ENCODE data around the gene TNS1. TPM values are rescaled to one million over a fixed set of nuclear protein-coding genes. Genes with fewer than 3 reads are reported as not detected.

Gene TNS1
- total RNA-seq, 2 donors from 2014 or later: 1,836 to 2,296 TPM

GRCh38 chr2:217866457-217866856 lies 136.3 kb downstream of the TNS1 start:
- no peak overlapping the region for H3K4me3 ChIP-seq
- peak overlapping the region in 1 of 2 donors; percentile 14 for H3K27ac ChIP-seq
- ATAC-seq (ENCODE audit: insufficient number of reproducible peaks, low FRiP score, low read depth) (no peak), DNase-seq (ENCODE audit: low spot score) (no peak)
- TF ChIP-seq CTCF (IDR thresholded peaks at IDR 0.05): no peak
- H3K9me3 ChIP-seq: no peaks in the 10 kb centered on the region
- H3K36me3 ChIP-seq: peaks cover 95% of the 10 kb centered on the region
- H3K4me1 ChIP-seq (ENCODE audit: control insufficient read depth in 1 of 2, low read depth in 2 of 2): peaks cover 19 to 80% of the 10 kb centered on the region in 2 donors
- no peaks in the 10 kb centered on the region for H3K27me3 ChIP-seq (replicated peaks; ENCODE audit: insufficient read depth)

- H3K27ac ChIP-seq: peak overlapping the region in 1 of 2 donors; percentile 34
- H3K36me3 ChIP-seq: peaks cover 91% of the 10 kb centered on the region
- ATAC-seq (ENCODE audit: insufficient number of reproducible peaks, low FRiP score, low read depth) (no peak), DNase-seq (ENCODE audit: low spot score) (no peak)
- H3K4me1 ChIP-seq (ENCODE audit: control insufficient read depth in 1 of 2, low read depth in 2 of 2): peaks cover 29 to 80% of the 10 kb centered on the region in 2 donors
- no peaks in the 10 kb centered on the region for H3K9me3 ChIP-seq
- TF ChIP-seq CTCF (IDR thresholded peaks at IDR 0.05): no peak
- H3K27me3 ChIP-seq (replicated peaks; ENCODE audit: insufficient read depth): no peaks in the 10 kb centered on the region
- H3K4me3 ChIP-seq: no peak overlapping the region
Observed at GRCh38 chr2:217864963-217865772, 137.6 kb downstream of the TNS1 start.

DNA sequence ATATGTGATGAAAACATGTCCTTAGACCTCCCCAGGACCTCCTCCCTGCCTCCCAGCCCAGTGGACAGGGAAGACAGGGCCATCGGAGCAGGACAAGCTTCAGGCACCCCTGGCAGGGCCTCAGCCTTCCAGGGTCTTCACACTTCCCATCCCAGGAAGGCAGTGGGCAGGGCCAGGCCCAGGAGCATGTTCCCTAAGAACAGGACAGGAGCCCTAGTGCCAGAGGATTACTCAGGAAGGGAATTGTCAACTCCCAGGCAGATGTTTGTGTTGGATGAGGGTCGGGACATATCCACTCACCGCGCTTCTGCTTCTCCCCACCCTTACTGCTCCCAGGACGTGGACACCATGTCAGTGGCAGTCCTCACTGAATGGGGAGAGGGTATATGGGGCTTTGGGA lies 138.9 kb downstream of the TNS1 start:
- no peaks in the 10 kb centered on the region for H3K27me3 ChIP-seq (replicated peaks; ENCODE audit: insufficient read depth)
- ATAC-seq (ENCODE audit: insufficient number of reproducible peaks, low FRiP score, low read depth) (no peak), DNase-seq (ENCODE audit: low spot score) (no peak)
- peak overlapping the region; percentile 23 to 58 for H3K27ac ChIP-seq
- TF ChIP-seq CTCF (IDR thresholded peaks at IDR 0.05): no peak
- peaks cover 78% of the 10 kb centered on the region for H3K36me3 ChIP-seq
- peaks cover 41 to 80% of the 10 kb centered on the region in 2 donors for H3K4me1 ChIP-seq (ENCODE audit: control insufficient read depth in 1 of 2, low read depth in 2 of 2)
- no peak overlapping the region for H3K4me3 ChIP-seq
- no peaks in the 10 kb centered on the region for H3K9me3 ChIP-seq

GRCh38 chr2:217861334-217861877 lies 141.4 kb downstream of the TNS1 start:
- Histone ChIP-seq H3K4me1 (ENCODE audit: control insufficient read depth in 1 of 2, low read depth in 2 of 2) (peaks cover 53 to 95% of the 10 kb centered on the region in 2 donors), H3K4me3 (no peak overlapping the region), H3K36me3 (peaks cover 60% of the 10 kb centered on the region), H3K27ac (peak overlapping the region; percentile 58 to 70), H3K27me3 (replicated peaks; ENCODE audit: insufficient read depth) (no peaks in the 10 kb centered on the region), H3K9me3 (no peaks in the 10 kb centered on the region)
- no peak for TF ChIP-seq CTCF (IDR thresholded peaks at IDR 0.05)
- DNase-seq (ENCODE audit: low spot score) (no peak), ATAC-seq (ENCODE audit: insufficient number of reproducible peaks, low FRiP score, low read depth) (no peak)

DNA sequence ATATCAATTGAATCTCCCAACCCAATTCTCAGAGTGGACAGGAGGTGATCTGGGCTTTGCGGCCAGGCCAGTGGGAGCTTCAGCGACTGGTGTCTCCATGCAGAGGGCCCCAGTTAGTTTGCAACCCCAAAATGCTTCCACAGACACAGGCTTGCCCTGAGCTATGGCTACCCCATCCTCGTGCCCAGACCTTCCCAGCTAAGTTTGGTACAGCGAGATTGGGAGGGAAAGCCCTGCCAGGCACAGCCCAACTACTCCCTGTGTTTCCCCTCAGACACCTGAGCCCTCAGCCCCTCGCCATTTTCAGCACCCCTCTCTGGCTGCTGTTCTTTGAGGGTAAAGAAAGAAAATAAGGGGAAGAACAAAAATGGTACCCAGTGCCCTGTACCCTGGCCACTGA lies 142.9 kb downstream of the TNS1 start:
- no peak for TF ChIP-seq CTCF (IDR thresholded peaks at IDR 0.05)
- peak overlapping the region; percentile 90 to 91 for H3K27ac ChIP-seq
- H3K36me3 ChIP-seq: peaks cover 61% of the 10 kb centered on the region
- DNase-seq (ENCODE audit: low spot score) (no peak), ATAC-seq (ENCODE audit: insufficient number of reproducible peaks, low FRiP score, low read depth) (no peak)
- no peak overlapping the region for H3K4me3 ChIP-seq
- H3K9me3 ChIP-seq: no peaks in the 10 kb centered on the region
- H3K27me3 ChIP-seq (replicated peaks; ENCODE audit: insufficient read depth): no peaks in the 10 kb centered on the region
- peaks cover 61 to 95% of the 10 kb centered on the region in 2 donors for H3K4me1 ChIP-seq (ENCODE audit: control insufficient read depth in 1 of 2, low read depth in 2 of 2)
